NK-92 treated with Interleukin-12 subunit alpha and Interleukin-12 subunit beta, amount 100 ng/mL, for 24 hours (cell line): ENCODE measurements around the gene RPL22.

Experiments used
- DNase-seq: peaks from one replicate; lab custom pipeline; 2025; lab: John Stamatoyannopoulos, UW

RPL22 gene

GRCh38 chr1:6199298-6200187 is at the start of gene RPL22:
TSS of gene RPL22 (minus strand) at chr1:6199595. CDS start at chr1:6199573, 22 bp downstream.
- DNase-seq, result peak; percentile 95

- no peak for DNase-seq
These were observed 48.9 kb upstream of the RPL22 start for GRCh38 chr1:6248161-6248776.

- DNase-seq, result no peak
These were observed 48.3 kb upstream of the RPL22 start for GRCh38 chr1:6247651-6248050.

- DNase-seq, result peak; percentile 42
These were observed 47.4 kb upstream of the RPL22 start for GRCh38 chr1:6246497-6247467.

GRCh38 chr1:6245869-6246496 is 46.6 kb upstream of the RPL22 start:
- no peak for DNase-seq

GRCh38 chr1:6245086-6245868 is 45.9 kb upstream of the RPL22 start:
- no peak for DNase-seq

- DNase-seq, result no peak
These were observed 45.1 kb upstream of the RPL22 start for GRCh38 chr1:6244401-6245049.

GRCh38 chr1:6243993-6244392 is 44.6 kb upstream of the RPL22 start, which contains the start of gene HES3:
TSS of gene HES3 (plus strand) at chr1:6244179. CDS start at chr1:6244366, 187 bp downstream.
- DNase-seq, result no peak

GRCh38 chr1:6243053-6243834 is 43.8 kb upstream of the RPL22 start:
- DNase-seq, result no peak

GRCh38 chr1:6241887-6242740 is 42.7 kb upstream of the RPL22 start:
- no peak for DNase-seq

- no peak for DNase-seq
These were observed 41.9 kb upstream of the RPL22 start for GRCh38 chr1:6241107-6241886.

- DNase-seq, result no peak
These were observed 40.8 kb upstream of the RPL22 start for GRCh38 chr1:6239950-6240768.

GRCh38 chr1:6239213-6239752 is 39.9 kb upstream of the RPL22 start:
- no peak for DNase-seq

- no peak for DNase-seq
These were observed 37.7 kb upstream of the RPL22 start for GRCh38 chr1:6237093-6237492.

- DNase-seq, result no peak
These were observed 35.9 kb upstream of the RPL22 start for GRCh38 chr1:6235296-6235677.

GRCh38 chr1:6234502-6235295 is 35.3 kb upstream of the RPL22 start:
- no peak for DNase-seq
